T-cell (primary cell): ENCODE data around the gene PRPF40B. TPM values are rescaled to one million over a fixed set of nuclear protein-coding genes. Genes with fewer than 3 reads are reported as not detected.
A peak's percentile ranks its signal among the peaks of the same experiment; 100 is the strongest.

Source experiments
- ATAC-seq, 4 experiments: fragments of 200-7000 bp in 3 of 4; fragments of 150-1000 bp in 1 of 4; cut with Tn5 transposase; replicated peaks in 1 of 4; 1 replicate in 3 of 4; 2 replicates in 1 of 4; pipeline ENCODE4 v1.10.0; 2021; ENCODE audit warnings: moderate library complexity in 3 of 4, mild to moderate bottlenecking in 2 of 4, moderate number of reproducible peaks in 1 of 4
- CTCF ChIA-PET, 2 donors: fragments of 300-600 bp; sonication (Branson Sonifier 250); formaldehyde crosslinking; loops; one replicate each; lab custom pipeline; 2022; ENCODE audit warnings: antibody characterized with exemption in 2 of 2; lab: Charles Lee
- POLR2A ChIA-PET, 2 donors: fragments of 300-600 bp; sonication (Branson Sonifier 250); formaldehyde crosslinking; loops; one replicate each; lab custom pipeline; 2022; ENCODE audit warnings: antibody characterized with exemption in 2 of 2; lab: Charles Lee
- DNase-seq, 35 experiments: peaks; one replicate each; pipeline versions ENCODE4 v3.0.0 to v3.0.0-alpha.2; 2013 to 2023
- H3K27ac ChIP-seq: one replicate; pipeline ENCODE4 v1.5.1; 2013; ENCODE audit warnings: low read length
- H3K27me3 ChIP-seq, 2 experiments: replicated peaks in 1 of 2; 1 replicate in 1 of 2; 2 replicates in 1 of 2; pipeline versions ENCODE4 v1.6.1 to v1.7.0; 2013; ENCODE audit warnings: low read length in 1 of 2, mixed read lengths in 1 of 2; ENCODE audit not compliant: control insufficient read depth in 2 of 2, insufficient read depth in 2 of 2; ENCODE audit errors: extremely low read depth in 1 of 2
- H3K36me3 ChIP-seq, 2 donors: 1 replicate in 1 of 2; 2 replicates in 1 of 2; pipeline versions ENCODE4 v1.6.1 to v1.7.0; 2013; ENCODE audit warnings: low read length in 1 of 2; ENCODE audit not compliant: control insufficient read depth in 2 of 2, insufficient read depth in 1 of 2; ENCODE audit errors: extremely low read depth in 1 of 2
- H3K4me1 ChIP-seq, 2 experiments: 1 replicate in 1 of 2; 2 replicates in 1 of 2; pipeline versions ENCODE4 v1.6.1 to v1.7.0; 2013; ENCODE audit warnings: low read length in 2 of 2, mixed read lengths in 1 of 2; ENCODE audit not compliant: insufficient read depth in 2 of 2, control insufficient read depth in 1 of 2; ENCODE audit errors: extremely low read depth in 1 of 2
- H3K4me3 ChIP-seq, 2 donors: 1 replicate in 1 of 2; 2 replicates in 1 of 2; pipeline versions ENCODE4 v1.5.1 to v1.7.0; 2013; ENCODE audit warnings: mild to moderate bottlenecking in 2 of 2, low read length in 1 of 2, moderate library complexity in 1 of 2; ENCODE audit not compliant: control insufficient read depth in 1 of 2; ENCODE audit errors: extremely low read depth in 1 of 2
- H3K9me3 ChIP-seq: 2 replicates; pipeline ENCODE4 v1.7.0; 2013
- H3K27ac Mint-ChIP-seq, 2 donors: one replicate each; pipeline ENCODE4 v1.8.0; 2020 to 2021; ENCODE audit warnings: mild to moderate bottlenecking in 2 of 2, mixed read lengths in 2 of 2
- H3K27me3 Mint-ChIP-seq, 2 donors: one replicate each; pipeline ENCODE4 v1.8.0; 2021 to 2022; ENCODE audit warnings: mixed read lengths in 2 of 2
- H3K36me3 Mint-ChIP-seq: one replicate; pipeline ENCODE4 v1.8.0; 2021; ENCODE audit warnings: mixed read lengths
- H3K4me1 Mint-ChIP-seq, 3 donors: one replicate each; pipeline ENCODE4 v1.8.0; 2020 to 2022; ENCODE audit warnings: mixed read lengths in 3 of 3, mild to moderate bottlenecking in 1 of 3
- H3K4me3 Mint-ChIP-seq, 3 donors: one replicate each; pipeline ENCODE4 v1.8.0; 2020 to 2022; ENCODE audit warnings: mild to moderate bottlenecking in 3 of 3, mixed read lengths in 3 of 3, moderate library complexity in 3 of 3
- H3K9me3 Mint-ChIP-seq, 3 donors: one replicate each; pipeline ENCODE4 v1.8.0; 2020 to 2022; ENCODE audit warnings: mixed read lengths in 3 of 3
- WGBS: methylation state at CpG from one replicate; pipeline ENCODE4 v1.1.5; 2013; ENCODE audit warnings: missing lambda C conversion rate; ENCODE audit not compliant: insufficient coverage; 5-methylcytosine and 5-hydroxymethylcytosine counted together
- total RNA-seq, 35 experiments: library from RNA in 6 of 35; stranded (reverse) in 6 of 35; fragments of 120-200 nt in 1 of 35; gene quantifications; one replicate each; pipeline versions ENCODE4 v1.2.1 to v1.2.4 and lab custom pipeline; 2013 to 2026

The PRPF40B gene
- total RNA-seq, 5 donors from 2014 or later (not counting 1 experiment from before 2014, with no cell fraction given) = 7.4 to 18.0 (median 16.5) TPM

- H3K27me3 Mint-ChIP-seq = no peaks in the 10 kb centered on the region
- POLR2A ChIA-PET = interaction anchor here in 1 of 2 donors (0.6 to 0.7 kb wide), 2 partner anchors 92 to 361 kb away, joined by 3 read pairs; no protein-coding TSS in a partner anchor
- no peak overlapping the region for H3K4me3 Mint-ChIP-seq
- CTCF ChIA-PET = interaction anchor here (1.0 to 6.4 kb wide), 8 partner anchors 10 to 93 kb away, joined by 3 to 100 read pairs (median 4); partner anchors contain the start of genes FMNL3 (in 1 of the 2) and TMBIM6 (in 1 of the 2)
- H3K36me3 Mint-ChIP-seq = peaks cover 32% of the 10 kb centered on the region
- 100% methylated on average over 1 of the region's 3 CpGs for WGBS
- H3K4me1 ChIP-seq = peaks cover 8 to 32% of the 10 kb centered on the region in 2 experiments
- DNase-seq = no peak
- no peaks in the 10 kb centered on the region for H3K9me3 ChIP-seq
- peaks cover 16 to 75% of the 10 kb centered on the region in 2 donors for H3K36me3 ChIP-seq
- peak overlapping the region; percentile 78 to 83 for H3K27ac Mint-ChIP-seq
- H3K9me3 Mint-ChIP-seq = no peaks in the 10 kb centered on the region
- no peaks in the 10 kb centered on the region for H3K27me3 ChIP-seq
- H3K4me1 Mint-ChIP-seq = peaks cover 35 to 45% (median 37%) of the 10 kb centered on the region in 3 donors
- H3K4me3 ChIP-seq = no peak overlapping the region
- no peak overlapping the region for H3K27ac ChIP-seq
- no peak for ATAC-seq
Observed at GRCh38 chr12:49648712-49649003, 25.3 kb downstream of the PRPF40B start.

GRCh38 chr12:49649445-49649844 is 26.1 kb downstream of the PRPF40B start:
- Mint-ChIP-seq H3K36me3 (peaks cover 34% of the 10 kb centered on the region), H3K4me1 (peaks cover 32 to 41% (median 36%) of the 10 kb centered on the region in 3 donors), H3K27me3 (no peaks in the 10 kb centered on the region), H3K27ac (peak overlapping the region; percentile 78 to 83), H3K9me3 (no peaks in the 10 kb centered on the region), H3K4me3 (no peak overlapping the region)
- Histone ChIP-seq H3K27ac (no peak overlapping the region), H3K9me3 (no peaks in the 10 kb centered on the region), H3K27me3 (no peaks in the 10 kb centered on the region), H3K36me3 (peaks cover 20 to 83% of the 10 kb centered on the region in 2 donors), H3K4me3 (no peak overlapping the region), H3K4me1 (peaks cover 8 to 30% of the 10 kb centered on the region in 2 experiments)
- ChIA-PET POLR2A (interaction anchor here in 1 of 2 donors (0.7 kb wide), 1 partner anchor 91 kb away, joined by 3 read pairs; no protein-coding TSS in a partner anchor), CTCF (interaction anchor here (1.0 to 2.1 kb wide), 2 partner anchors 13 to 17 kb away, joined by 3 to 8 read pairs; no protein-coding TSS in a partner anchor)
- 87% methylated on average over 7 of the region's 11 CpGs for whole genome bisulfite sequencing
- no peak for ATAC-seq
- DNase-seq = no peak

GRCh38 chr12:49649892-49650291 is 26.5 kb downstream of the PRPF40B start:
- Histone ChIP-seq H3K4me3 (no peak overlapping the region), H3K27ac (no peak overlapping the region), H3K27me3 (no peaks in the 10 kb centered on the region), H3K9me3 (no peaks in the 10 kb centered on the region), H3K4me1 (peaks cover 5 to 25% of the 10 kb centered on the region in 2 experiments), H3K36me3 (peaks cover 20 to 86% of the 10 kb centered on the region in 2 donors)
- Mint-ChIP-seq H3K4me1 (peaks cover 28 to 37% (median 32%) of the 10 kb centered on the region in 3 donors), H3K36me3 (peaks cover 37% of the 10 kb centered on the region), H3K27me3 (no peaks in the 10 kb centered on the region), H3K27ac (peak overlapping the region; percentile 2 to 58), H3K9me3 (no peaks in the 10 kb centered on the region), H3K4me3 (no peak overlapping the region)
- WGBS = 89% methylated on average over 4 of the region's 5 CpGs
- ATAC-seq (no peak), DNase-seq (no peak)
- ChIA-PET CTCF (no interaction called here), POLR2A (no interaction called here)

- POLR2A ChIA-PET = no interaction called here
- peaks cover 50% of the 10 kb centered on the region for H3K36me3 Mint-ChIP-seq
Observed at GRCh38 chr12:49651855-49652254, 28.5 kb downstream of the PRPF40B start.

GRCh38 chr12:49652921-49653520 is 29.7 kb downstream of the PRPF40B start:
- H3K9me3 Mint-ChIP-seq = no peaks in the 10 kb centered on the region
- H3K4me3 ChIP-seq = no peak overlapping the region
- H3K27ac ChIP-seq = no peak overlapping the region
- no peak overlapping the region for H3K4me3 Mint-ChIP-seq
- peaks cover 57% of the 10 kb centered on the region for H3K36me3 Mint-ChIP-seq
- no peak for ATAC-seq
- ChIA-PET CTCF (interaction anchor here in 1 of 2 donors (1.0 to 1.2 kb wide), 2 partner anchors 10 to 53 kb away, joined by 3 read pairs; no protein-coding TSS in a partner anchor), POLR2A (no interaction called here)
- H3K27me3 ChIP-seq = no peaks in the 10 kb centered on the region
- H3K4me1 Mint-ChIP-seq = peaks cover 39 to 51% (median 43%) of the 10 kb centered on the region in 3 donors
- no peak for DNase-seq
- H3K27me3 Mint-ChIP-seq = no peaks in the 10 kb centered on the region
- peaks cover 11 to 38% of the 10 kb centered on the region in 2 experiments for H3K4me1 ChIP-seq
- H3K36me3 ChIP-seq = peaks cover 20 to 83% of the 10 kb centered on the region in 2 donors
- 98% methylated on average over 4 of the region's 4 CpGs for WGBS
- peak overlapping the region in 1 of 2 donors; percentile 68 for H3K27ac Mint-ChIP-seq
- H3K9me3 ChIP-seq = no peaks in the 10 kb centered on the region

More at GRCh38 chr12:49651855-49652254, 28.5 kb downstream of the PRPF40B start:
- no peaks in the 10 kb centered on the region for H3K27me3 Mint-ChIP-seq
- DNase-seq = no peak
- H3K36me3 ChIP-seq = peaks cover 20 to 79% of the 10 kb centered on the region in 2 donors
- no peaks in the 10 kb centered on the region for H3K27me3 ChIP-seq
- H3K9me3 Mint-ChIP-seq = no peaks in the 10 kb centered on the region
- no peak overlapping the region for H3K27ac ChIP-seq
- no peaks in the 10 kb centered on the region for H3K9me3 ChIP-seq
- peaks cover 33 to 41% (median 35%) of the 10 kb centered on the region in 3 donors for H3K4me1 Mint-ChIP-seq
- H3K27ac Mint-ChIP-seq = peak overlapping the region in 1 of 2 donors; percentile 34
- ATAC-seq = no peak
- peaks cover 9 to 27% of the 10 kb centered on the region in 2 experiments for H3K4me1 ChIP-seq
- H3K4me3 Mint-ChIP-seq = no peak overlapping the region
- H3K4me3 ChIP-seq = no peak overlapping the region
- 81% methylated on average over 8 of the region's 8 CpGs for WGBS
- CTCF ChIA-PET = interaction anchor here in 1 of 2 donors (0.7 to 1.0 kb wide), 2 partner anchors 10 to 54 kb away, joined by 3 to 4 read pairs; no protein-coding TSS in a partner anchor

- ChIA-PET CTCF (interaction anchor here in 1 of 2 donors (0.6 to 1.3 kb wide), 6 partner anchors 8 to 200 kb away, joined by 3 to 4 read pairs (median 3); no protein-coding TSS in a partner anchor), POLR2A (no interaction called here)
- WGBS = 98% methylated on average over 5 of the region's 5 CpGs
- Mint-ChIP-seq H3K9me3 (no peaks in the 10 kb centered on the region), H3K4me1 (peaks cover 32 to 50% (median 35%) of the 10 kb centered on the region in 3 donors), H3K27me3 (no peaks in the 10 kb centered on the region), H3K4me3 (no peak overlapping the region), H3K36me3 (peaks cover 53% of the 10 kb centered on the region), H3K27ac (peak overlapping the region in 1 of 2 donors; percentile 56)
- ATAC-seq = no peak
- no peak overlapping the region for H3K27ac ChIP-seq
- no peak for DNase-seq
- H3K9me3 ChIP-seq = no peaks in the 10 kb centered on the region
- H3K36me3 ChIP-seq = peaks cover 14 to 82% of the 10 kb centered on the region in 2 donors
- no peak overlapping the region for H3K4me3 ChIP-seq
- no peaks in the 10 kb centered on the region for H3K27me3 ChIP-seq
- H3K4me1 ChIP-seq = peaks cover 11 to 28% of the 10 kb centered on the region in 2 experiments
Observed at GRCh38 chr12:49654715-49655114, 31.4 kb downstream of the PRPF40B start.
